Activated naive CD4-positive, alpha-beta T cell treated with anti-CD3 and anti-CD28 coated beads, Interleukin-2, amount 10 ng/mL, durations not matched to agents 7 days and 5 days (primary cell): ENCODE measurements around the gene AOC2.
"Not testable (repeated sequence)": the region's sequence is repeated elsewhere in the genome, so short reads cannot be mapped to it uniquely, and the experiment has no call there.

Experiments used
- CTCF ChIA-PET: fragments of 350-600 bp; sonication (Branson Sonifier 250); formaldehyde crosslinking; loops from one replicate; lab custom pipeline; 2021; ENCODE audit warnings: antibody characterized with exemption; lab: Charles Lee
- DNase-seq: peaks from one replicate; pipeline ENCODE4 v3.0.0-alpha.2; 2020
- H3K27ac Mint-ChIP-seq: one replicate; pipeline ENCODE4 v1.8.0; 2021; ENCODE audit warnings: mild to moderate bottlenecking, moderate library complexity, mixed read lengths
- H3K27me3 Mint-ChIP-seq: one replicate; pipeline ENCODE4 v1.8.0; 2021; ENCODE audit warnings: mild to moderate bottlenecking, mixed read lengths
- H3K36me3 Mint-ChIP-seq: one replicate; pipeline ENCODE4 v1.8.0; 2021; ENCODE audit warnings: mixed read lengths
- H3K4me1 Mint-ChIP-seq: one replicate; pipeline ENCODE4 v1.8.0; 2021; ENCODE audit warnings: mixed read lengths
- H3K4me3 Mint-ChIP-seq: one replicate; pipeline ENCODE4 v1.8.0; 2021; ENCODE audit warnings: mild to moderate bottlenecking, moderate library complexity, mixed read lengths
- H3K9me3 Mint-ChIP-seq: one replicate; pipeline ENCODE4 v1.8.0; 2021; ENCODE audit warnings: mixed read lengths

The AOC2 gene

DNA sequence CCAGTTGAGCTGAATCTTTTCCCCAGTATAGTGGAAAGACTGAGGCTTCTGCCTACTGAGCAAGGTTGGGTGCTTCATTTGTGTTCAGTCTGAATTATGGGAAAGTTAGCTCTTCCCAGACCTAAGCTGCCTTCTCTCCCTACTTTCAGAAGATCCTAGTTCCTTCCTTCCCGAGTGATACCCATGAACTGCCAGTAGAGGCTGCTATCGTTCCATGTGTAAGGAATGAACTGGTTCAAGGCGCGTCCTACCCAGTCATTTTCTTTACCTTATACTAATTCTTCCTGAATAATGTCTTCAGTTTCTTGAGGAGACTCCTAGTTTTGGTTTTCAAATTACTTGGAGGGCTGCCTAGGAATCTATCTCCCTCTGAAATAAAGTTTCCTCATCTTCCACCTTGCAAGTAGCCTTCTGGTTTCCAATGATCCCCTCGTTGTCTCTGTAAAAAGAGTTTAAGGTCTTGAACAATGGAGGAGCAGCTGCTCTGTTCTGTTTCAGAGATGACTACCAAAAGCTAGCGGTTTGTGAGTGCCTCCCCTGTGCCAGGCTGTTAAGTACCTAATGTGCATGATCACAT is 934 bp upstream of the AOC2 start:
- Mint-ChIP-seq H3K4me3 (no peak overlapping the region), H3K27ac (no peak overlapping the region), H3K36me3 (peaks cover 52% of the 10 kb centered on the region), H3K9me3 (no peaks in the 10 kb centered on the region), H3K4me1 (peaks cover 2% of the 10 kb centered on the region), H3K27me3 (no peaks in the 10 kb centered on the region)
- no peak for DNase-seq
- CTCF ChIA-PET, result interaction anchor here (0.9 to 1.7 kb wide), 7 partner anchors 9 to 265 kb away, joined by 3 to 5 read pairs (median 3); partner anchors contain the start of genes BECN1 and RPL27

DNA sequence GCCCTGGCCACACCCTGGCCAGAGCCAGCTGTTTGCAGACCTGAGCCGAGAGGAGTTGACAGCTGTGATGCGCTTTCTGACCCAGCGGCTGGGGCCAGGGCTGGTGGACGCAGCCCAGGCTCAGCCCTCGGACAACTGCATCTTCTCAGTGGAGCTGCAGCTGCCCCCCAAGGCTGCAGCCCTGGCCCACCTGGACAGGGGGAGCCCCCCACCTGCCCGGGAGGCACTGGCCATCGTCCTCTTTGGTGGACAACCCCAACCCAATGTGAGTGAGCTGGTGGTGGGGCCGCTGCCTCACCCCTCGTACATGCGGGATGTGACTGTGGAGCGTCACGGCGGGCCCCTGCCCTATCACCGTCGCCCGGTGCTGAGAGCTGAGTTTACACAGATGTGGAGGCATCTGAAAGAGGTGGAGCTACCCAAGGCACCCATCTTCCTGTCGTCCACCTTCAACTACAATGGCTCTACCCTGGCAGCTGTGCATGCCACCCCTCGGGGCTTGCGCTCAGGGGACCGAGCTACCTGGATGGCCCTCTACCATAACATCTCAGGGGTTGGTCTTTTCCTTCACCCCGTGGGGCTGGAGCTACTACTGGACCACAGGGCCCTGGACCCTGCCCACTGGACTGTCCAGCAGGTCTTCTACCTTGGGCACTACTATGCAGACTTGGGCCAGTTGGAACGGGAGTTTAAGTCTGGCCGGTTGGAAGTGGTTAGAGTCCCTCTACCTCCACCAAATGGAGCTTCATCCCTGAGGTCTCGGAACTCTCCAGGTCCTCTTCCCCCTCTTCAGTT is 578 bp downstream of the AOC2 start:
- H3K9me3 Mint-ChIP-seq, result no peaks in the 10 kb centered on the region
- DNase-seq, result no peak
- H3K27me3 Mint-ChIP-seq, result no peaks in the 10 kb centered on the region
- CTCF ChIA-PET, result interaction anchor here (1.1 to 1.4 kb wide), 2 partner anchors 84 to 153 kb away, joined by 3 to 4 read pairs; partner anchors contain the start of gene RPL27
- no peak overlapping the region for H3K4me3 Mint-ChIP-seq
- H3K36me3 Mint-ChIP-seq, result peaks cover 40% of the 10 kb centered on the region
- no peak overlapping the region for H3K27ac Mint-ChIP-seq
- peaks cover 2% of the 10 kb centered on the region for H3K4me1 Mint-ChIP-seq

DNA sequence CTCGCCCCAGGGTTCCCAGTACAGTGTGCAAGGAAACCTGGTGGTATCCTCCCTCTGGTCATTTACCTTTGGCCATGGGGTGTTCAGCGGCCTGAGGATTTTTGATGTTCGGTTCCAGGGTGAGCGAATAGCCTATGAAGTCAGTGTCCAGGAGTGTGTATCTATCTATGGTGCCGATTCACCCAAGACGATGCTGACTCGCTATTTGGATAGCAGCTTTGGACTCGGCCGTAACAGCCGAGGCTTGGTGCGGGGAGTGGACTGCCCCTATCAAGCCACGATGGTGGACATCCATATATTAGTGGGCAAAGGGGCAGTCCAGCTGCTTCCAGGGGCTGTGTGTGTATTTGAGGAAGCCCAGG is 1.2 kb downstream of the AOC2 start:
- Mint-ChIP-seq H3K36me3 (peaks cover 36% of the 10 kb centered on the region), H3K4me1 (peaks cover 2% of the 10 kb centered on the region), H3K27me3 (no peaks in the 10 kb centered on the region), H3K9me3 (no peaks in the 10 kb centered on the region), H3K27ac (no peak overlapping the region), H3K4me3 (no peak overlapping the region)
- CTCF ChIA-PET, result interaction anchor here (1.1 to 1.4 kb wide), 2 partner anchors 83 to 152 kb away, joined by 3 to 4 read pairs; partner anchors contain the start of gene RPL27
- DNase-seq, result no peak

DNA sequence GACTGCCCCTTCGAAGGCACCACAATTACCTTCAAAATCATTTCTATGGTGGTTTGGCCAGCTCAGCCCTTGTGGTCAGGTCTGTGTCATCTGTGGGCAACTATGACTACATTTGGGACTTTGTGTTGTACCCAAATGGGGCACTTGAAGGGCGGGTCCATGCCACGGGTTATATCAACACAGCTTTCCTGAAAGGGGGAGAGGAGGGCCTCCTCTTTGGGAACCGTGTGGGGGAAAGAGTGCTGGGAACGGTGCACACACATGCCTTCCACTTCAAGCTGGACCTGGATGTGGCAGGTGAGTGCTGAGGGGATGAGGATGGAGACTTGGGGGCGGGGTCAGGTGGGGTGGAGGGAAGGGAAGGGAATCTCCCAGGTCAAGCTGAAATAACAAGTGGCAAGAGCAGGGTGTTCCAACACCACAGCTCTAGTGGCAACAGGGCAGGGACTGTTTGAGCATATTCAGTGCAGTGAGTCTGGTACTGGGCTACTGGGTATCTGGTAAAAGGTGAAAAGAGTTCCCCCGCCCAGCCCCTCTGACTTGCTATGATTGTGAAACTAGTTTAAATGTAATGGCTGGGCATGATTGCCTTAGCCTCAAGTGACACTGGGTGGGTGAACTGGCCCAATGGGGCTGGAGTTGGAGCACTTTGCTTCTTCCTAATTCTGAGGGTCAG is 1.7 kb downstream of the AOC2 start:
- Mint-ChIP-seq H3K4me1 (peaks cover 2% of the 10 kb centered on the region), H3K36me3 (peaks cover 34% of the 10 kb centered on the region), H3K27me3 (no peaks in the 10 kb centered on the region), H3K4me3 (no peak overlapping the region), H3K27ac (no peak overlapping the region), H3K9me3 (no peaks in the 10 kb centered on the region)
- CTCF ChIA-PET, result interaction anchor here (1.1 to 1.4 kb wide), 2 partner anchors 83 to 152 kb away, joined by 3 to 4 read pairs; partner anchors contain the start of gene RPL27
- DNase-seq, result no peak

DNA sequence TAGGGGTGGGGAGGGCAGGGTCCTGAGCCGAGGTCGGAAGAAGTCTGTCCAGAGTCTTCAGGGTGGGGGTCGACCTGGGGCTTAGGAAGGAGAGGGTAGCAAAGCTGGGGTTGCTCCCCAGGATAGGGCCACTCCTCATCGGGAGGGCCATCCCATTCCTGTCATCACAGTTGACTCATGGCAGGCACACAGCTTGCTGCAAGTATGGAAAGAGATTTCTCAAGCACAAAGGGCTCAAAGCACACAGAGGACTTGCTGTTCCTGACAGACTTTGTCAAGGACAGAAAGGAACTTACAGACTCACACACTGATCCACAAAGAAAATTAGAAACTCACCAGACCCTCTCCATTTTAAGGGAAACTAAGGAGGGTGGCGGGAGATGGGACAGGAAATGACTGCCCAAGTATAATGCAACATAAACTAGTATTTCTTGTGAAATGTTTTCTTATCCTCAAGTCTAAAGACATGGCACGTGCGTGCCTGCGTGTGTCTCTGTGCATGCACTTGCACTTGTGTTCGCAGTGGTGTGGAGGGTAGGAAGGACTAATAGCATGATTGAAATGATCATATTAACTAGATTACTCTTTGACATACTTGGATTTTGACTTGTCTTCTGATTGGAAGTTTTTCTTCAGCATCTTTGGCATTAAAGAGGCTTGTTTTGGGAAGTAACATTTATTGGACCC is 2.4 kb downstream of the AOC2 start:
- no peak for DNase-seq
- no peaks in the 10 kb centered on the region for H3K9me3 Mint-ChIP-seq
- H3K27ac Mint-ChIP-seq, result no peak overlapping the region
- no peak overlapping the region for H3K4me3 Mint-ChIP-seq
- peaks cover 2% of the 10 kb centered on the region for H3K4me1 Mint-ChIP-seq
- CTCF ChIA-PET, result no interaction called here
- peaks cover 29% of the 10 kb centered on the region for H3K36me3 Mint-ChIP-seq
- H3K27me3 Mint-ChIP-seq, result no peaks in the 10 kb centered on the region

- H3K27ac Mint-ChIP-seq, result no peak overlapping the region
- CTCF ChIA-PET, result no interaction called here
Measured at GRCh38 chr17:42848093-42848492, 3.7 kb downstream of the AOC2 start.

GRCh38 chr17:42849031-42849430 is 4.7 kb downstream of the AOC2 start:
- H3K9me3 Mint-ChIP-seq, result no peaks in the 10 kb centered on the region
- no peak for DNase-seq
- H3K4me3 Mint-ChIP-seq, result no peak overlapping the region
- H3K4me1 Mint-ChIP-seq, result peaks cover 2% of the 10 kb centered on the region
- CTCF ChIA-PET, result interaction anchor here (1.1 kb wide), 1 partner anchor 234 kb away, joined by 4 read pairs; no protein-coding TSS in a partner anchor
- H3K36me3 Mint-ChIP-seq, result peaks cover 7% of the 10 kb centered on the region
- no peak overlapping the region for H3K27ac Mint-ChIP-seq
- H3K27me3 Mint-ChIP-seq, result no peaks in the 10 kb centered on the region

More at GRCh38 chr17:42848093-42848492, 3.7 kb downstream of the AOC2 start:
- H3K27me3 Mint-ChIP-seq, result no peaks in the 10 kb centered on the region
- no peak overlapping the region for H3K4me3 Mint-ChIP-seq
- peaks cover 16% of the 10 kb centered on the region for H3K36me3 Mint-ChIP-seq
- DNase-seq, result no peak
- H3K9me3 Mint-ChIP-seq, result no peaks in the 10 kb centered on the region
- H3K4me1 Mint-ChIP-seq, result peaks cover 2% of the 10 kb centered on the region

DNA sequence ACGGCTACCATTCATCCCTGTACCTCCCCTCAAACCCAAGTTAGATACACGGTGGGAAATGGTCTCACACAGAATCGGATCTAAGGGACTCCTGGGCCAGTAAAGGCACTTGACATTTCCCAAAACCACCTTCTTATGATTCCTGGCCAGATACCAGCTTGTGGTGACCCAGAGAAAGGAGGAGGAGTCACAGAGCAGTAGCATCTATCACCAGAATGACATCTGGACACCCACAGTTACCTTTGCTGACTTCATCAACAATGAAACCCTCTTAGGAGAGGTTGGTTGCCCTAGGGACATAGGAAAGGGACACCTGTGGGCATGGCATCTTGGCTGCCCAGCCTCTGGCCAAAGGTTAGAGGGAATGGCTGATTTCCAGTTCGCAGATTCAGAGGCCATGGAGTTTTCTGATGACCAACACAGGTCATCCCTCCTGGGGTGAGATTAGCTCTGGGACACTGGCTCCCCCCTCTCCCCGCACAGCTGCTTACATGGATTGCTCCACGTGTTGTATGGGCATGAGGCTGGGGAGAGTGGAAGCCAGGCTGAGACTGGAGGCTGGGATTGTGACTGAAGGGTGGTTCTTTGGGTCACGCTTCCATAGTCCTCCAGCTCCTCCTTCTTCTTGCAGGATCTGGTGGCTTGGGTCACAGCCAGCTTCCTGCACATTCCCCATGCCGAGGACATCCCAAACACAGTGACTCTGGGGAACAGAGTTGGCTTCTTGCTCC is 5.2 kb downstream of the AOC2 start:
- Mint-ChIP-seq H3K36me3 (peaks cover 5% of the 10 kb centered on the region), H3K27ac (no peak overlapping the region), H3K4me1 (peaks cover 2% of the 10 kb centered on the region), H3K4me3 (no peak overlapping the region), H3K27me3 (no peaks in the 10 kb centered on the region), H3K9me3 (no peaks in the 10 kb centered on the region)
- DNase-seq, result no peak
- CTCF ChIA-PET, result interaction anchor here (1.1 kb wide), 1 partner anchor 235 kb away, joined by 4 read pairs; no protein-coding TSS in a partner anchor

- DNase-seq, result no peak
- peaks cover under 1% of the 10 kb centered on the region for H3K4me1 Mint-ChIP-seq
- H3K27me3 Mint-ChIP-seq, result no peaks in the 10 kb centered on the region
- H3K9me3 Mint-ChIP-seq, result no peaks in the 10 kb centered on the region
- no peaks in the 10 kb centered on the region for H3K36me3 Mint-ChIP-seq
- H3K27ac Mint-ChIP-seq, result no peak within 1 kb of the TSS
- no peak within 1 kb of the TSS for H3K4me3 Mint-ChIP-seq
- CTCF ChIA-PET, result interaction anchor here (0.6 kb wide), 1 partner anchor 34 kb away, joined by 3 read pairs; no protein-coding TSS in a partner anchor
Measured at GRCh38 chr17:42850954-42851353, 6.6 kb downstream of the AOC2 start, which contains the start of gene AOC3. Gene AOC3, plus strand, starts transcription at chr17:42851199. Its CDS starts 145 bp downstream, at chr17:42851344.

- H3K36me3 Mint-ChIP-seq, CTCF ChIA-PET, DNase-seq, H3K4me3 Mint-ChIP-seq, H3K4me1 Mint-ChIP-seq, H3K27ac Mint-ChIP-seq, H3K27me3 Mint-ChIP-seq, H3K9me3 Mint-ChIP-seq: not testable (repeated sequence)
Measured at GRCh38 chr17:42851371-42852240, 7.2 kb downstream of the AOC2 start.

GRCh38 chr17:42852351-42852750 is 8.0 kb downstream of the AOC2 start:
- Mint-ChIP-seq H3K4me3 (no peak overlapping the region), H3K27me3 (no peaks in the 10 kb centered on the region), H3K27ac (no peak overlapping the region), H3K9me3 (no peaks in the 10 kb centered on the region), H3K4me1 (no peaks in the 10 kb centered on the region), H3K36me3 (no peaks in the 10 kb centered on the region)
- CTCF ChIA-PET, result no interaction called here
- no peak for DNase-seq

DNA sequence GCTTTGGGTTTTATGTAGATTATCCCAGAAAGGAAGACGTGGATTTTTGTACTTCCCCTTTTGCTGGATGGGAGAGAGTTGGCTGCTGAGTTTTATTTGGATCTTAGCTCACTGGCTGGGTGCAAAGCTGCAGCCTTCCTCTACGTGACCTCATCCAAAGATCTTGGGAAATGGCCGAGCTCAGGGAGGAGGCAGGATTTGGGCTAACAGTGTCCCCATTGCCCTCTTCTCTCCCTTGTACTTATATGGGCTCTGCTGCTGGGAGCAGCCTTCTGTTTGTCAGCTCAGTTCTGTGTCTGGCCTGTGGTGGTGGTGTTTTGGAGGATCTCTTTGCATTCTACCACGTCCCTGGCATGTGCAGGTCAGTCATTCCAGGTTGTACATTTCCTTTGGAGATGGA is 8.6 kb downstream of the AOC2 start:
- Mint-ChIP-seq H3K36me3 (no peaks in the 10 kb centered on the region), H3K4me3 (no peak overlapping the region), H3K4me1 (no peaks in the 10 kb centered on the region), H3K27ac (peak overlapping the region; percentile 12), H3K9me3 (no peaks in the 10 kb centered on the region), H3K27me3 (no peaks in the 10 kb centered on the region)
- no peak for DNase-seq
- CTCF ChIA-PET, result no interaction called here

- CTCF ChIA-PET, result no interaction called here
- Mint-ChIP-seq H3K4me1 (no peaks in the 10 kb centered on the region), H3K36me3 (no peaks in the 10 kb centered on the region), H3K27me3 (peaks cover 5% of the 10 kb centered on the region), H3K9me3 (no peaks in the 10 kb centered on the region), H3K27ac (no peak overlapping the region), H3K4me3 (no peak overlapping the region)
- no peak for DNase-seq
Measured at GRCh38 chr17:42853597-42853967, 9.2 kb downstream of the AOC2 start.
